Neural cell (in vitro differentiated cells): ENCODE measurements around the gene MOCS1.

Source experiments
- CTCF ChIP-seq: fragments of 450-650 bp; IDR thresholded peaks from 2 replicates; pipeline ENCODE4 v1.5.1; 2014; ENCODE audit warnings: antibody characterized with exemption, mild to moderate bottlenecking, moderate library complexity; ENCODE audit not compliant: poor library complexity, severe bottlenecking
- EP300 ChIP-seq: fragments of 450-650 bp; conservative IDR thresholded peaks from 2 replicates; pipeline ENCODE4 v1.6.1; 2014; ENCODE audit warnings: antibody characterized with exemption, mild to moderate bottlenecking, moderate library complexity; ENCODE audit not compliant: poor library complexity, severe bottlenecking
- EZH2 ChIP-seq: fragments of 200-600, 300-800 bp; shearing (Covaris generic), sonication (generic); IDR thresholded peaks from 2 replicates; pipeline ENCODE4 v1.6.1; 2014; ENCODE audit warnings: antibody characterized with exemption, low read length, borderline replicate concordance, mild to moderate bottlenecking; ENCODE audit not compliant: insufficient read depth, poor library complexity, severe bottlenecking
- MXI1 ChIP-seq: fragments of 450-650 bp; conservative IDR thresholded peaks from 2 replicates; pipeline ENCODE4 v1.6.1; 2014; ENCODE audit warnings: antibody characterized with exemption, mild to moderate bottlenecking; ENCODE audit not compliant: poor library complexity, severe bottlenecking
- POLR2AphosphoS5 ChIP-seq: IDR thresholded peaks from 2 replicates; pipeline ENCODE4 v1.6.1; 2012
- RAD21 ChIP-seq: fragments of 450-650 bp; conservative IDR thresholded peaks from 2 replicates; pipeline ENCODE4 v1.6.1; 2014; ENCODE audit warnings: antibody characterized with exemption, mild to moderate bottlenecking, moderate library complexity
- REST ChIP-seq: IDR thresholded peaks from 2 replicates; pipeline ENCODE4 v1.6.1; 2012; ENCODE audit warnings: borderline replicate concordance
- SMC3 ChIP-seq: fragments of 450-650 bp; conservative IDR thresholded peaks from 2 replicates; pipeline ENCODE4 v1.6.1; 2014; ENCODE audit warnings: antibody characterized with exemption, mild to moderate bottlenecking, moderate library complexity; ENCODE audit not compliant: poor library complexity
- TAF1 ChIP-seq: IDR thresholded peaks from 2 replicates; pipeline ENCODE4 v1.6.1; 2012; ENCODE audit warnings: low read depth

GRCh38 chr6:39901670-39902069 is 32.6 kb downstream of the MOCS1 start:
- TF ChIP-seq CTCF: no peak
- no peak for TF ChIP-seq SMC3
- TF ChIP-seq EZH2: no peak
- TF ChIP-seq EP300: no peak
- no peak for TF ChIP-seq RAD21
- no peak for TF ChIP-seq REST
- no peak for TF ChIP-seq TAF1
- TF ChIP-seq POLR2AphosphoS5: no peak
- no peak for TF ChIP-seq MXI1
